Colonic mucosa (tissue), 4 donors: ENCODE data around the gene NAPA. TPM values are rescaled to one million over a fixed set of nuclear protein-coding genes. Genes with fewer than 3 reads are reported as not detected.

ENCODE experiments used
- DNase-seq: peaks from one replicate; pipeline ENCODE4 v3.0.0-alpha.2; 2020
- H3K27ac ChIP-seq: fragments of 200-600 bp; one replicate; pipeline ENCODE4 v1.8.0; 2021
- H3K27me3 ChIP-seq: fragments of 200-600 bp; one replicate; pipeline ENCODE4 v1.8.0; 2021
- H3K36me3 ChIP-seq: fragments of 200-600 bp; one replicate; pipeline ENCODE4 v1.8.0; 2021
- H3K4me1 ChIP-seq: fragments of 200-600 bp; one replicate; pipeline ENCODE4 v1.8.0; 2021; ENCODE audit warnings: mild to moderate bottlenecking
- H3K4me3 ChIP-seq: fragments of 200-600 bp; one replicate; pipeline ENCODE4 v1.8.0; 2021
- H3K9ac ChIP-seq, 2 donors: one replicate each; pipeline ENCODE4 v1.7.0; 2013; ENCODE audit warnings: control low read depth in 2 of 2, low read depth in 2 of 2, low read length in 2 of 2
- H3K9me3 ChIP-seq: fragments of 200-600 bp; one replicate; pipeline ENCODE4 v1.8.0; 2021
- CTCF ChIP-seq: fragments of 200-600 bp; IDR thresholded peaks from one replicate; pipeline ENCODE4 v1.8.0; 2022; ENCODE audit warnings: antibody characterized with exemption, mild to moderate bottlenecking
- intact Hi-C: fragments of 100-400 bp; cut with DNase I; formaldehyde crosslinking; loops from one replicate; pipeline ENCODE4 v1.14.1; 2022
- total RNA-seq, 2 donors: library from RNA; stranded (reverse); fragmentation: NEBNext Ultra II Directional in 1 of 2; extraction: Animal tissue kit (Norgen Biotek cat#: 25700) in 1 of 2; gene quantifications; one replicate each; pipeline ENCODE4 v1.2.1, GENCODE V29; 2021
- donor health status: healthy.
- donor health status: DM: no; HTN: no; CAD: no.
- donor health status: DM: no; HTN: no; CAD: no.

Gene NAPA
- total RNA-seq, 2 donors from 2014 or later: 111 to 115 TPM

DNA sequence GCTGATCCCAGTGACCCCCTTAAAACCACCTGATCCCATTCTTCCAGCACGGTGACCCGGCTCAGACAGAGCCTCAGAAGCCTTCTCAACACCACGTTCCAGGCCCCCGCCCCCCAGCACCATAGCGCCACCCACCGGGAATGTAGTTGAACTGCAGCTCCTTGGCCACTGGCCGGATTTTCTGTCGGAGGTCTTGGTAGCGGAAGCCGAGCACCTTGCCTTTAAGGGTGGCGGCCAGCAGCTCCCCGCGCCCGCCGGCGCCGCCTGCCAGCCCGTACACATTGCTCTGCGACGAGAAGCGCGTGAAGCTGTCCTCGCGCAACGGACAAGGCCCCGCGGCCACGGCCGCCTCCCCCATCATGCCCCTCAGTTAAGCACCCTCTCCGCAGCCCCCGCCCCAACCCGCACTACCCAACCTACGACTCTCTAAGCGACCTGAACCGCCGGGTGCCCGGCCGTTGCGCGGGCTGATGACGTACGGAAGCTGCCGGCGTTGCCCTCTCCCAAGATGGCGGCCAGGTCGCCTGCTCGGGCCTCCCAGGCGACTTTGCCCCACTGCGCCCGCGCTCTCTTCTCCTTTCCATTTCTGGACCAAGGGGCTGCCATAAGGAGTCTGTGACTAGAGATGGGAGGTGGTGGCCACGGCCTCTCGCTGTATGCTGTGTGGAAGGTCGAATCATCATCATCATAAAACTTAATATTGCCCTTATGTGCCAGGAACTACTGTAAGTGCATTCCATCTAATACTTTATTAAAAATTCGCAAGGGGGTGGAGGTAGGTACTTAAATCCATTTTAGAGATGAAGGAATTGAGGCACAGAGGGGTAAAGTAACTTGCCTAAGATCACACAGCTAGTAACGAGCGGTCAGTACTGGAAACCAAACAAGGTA is 30.8 kb downstream of the NAPA start, which contains the start of gene KPTN:
Gene KPTN, minus strand, starts transcription at position 420 of the 891 bp plus-strand sequence. Its CDS starts 59 bp downstream, at position 361.
- peak; percentile 84 for DNase-seq
- Histone ChIP-seq H3K9me3 (no peaks in the 10 kb centered on the region), H3K36me3 (no peaks in the 10 kb centered on the region), H3K4me3 (peak within 1 kb of the TSS; percentile 46), H3K9ac (peak within 1 kb of the TSS; percentile 78 to 81), H3K4me1 (no peaks in the 10 kb centered on the region), H3K27me3 (no peaks in the 10 kb centered on the region), H3K27ac (peak within 1 kb of the TSS; percentile 70)
- intact Hi-C loops: no loop called here
- TF ChIP-seq CTCF: peak; percentile 81

- intact Hi-C loops: no loop called here
- TF ChIP-seq CTCF: no peak
- DNase-seq: no peak
- Histone ChIP-seq H3K4me3 (no peak overlapping the region), H3K27ac (no peak overlapping the region), H3K36me3 (no peaks in the 10 kb centered on the region), H3K27me3 (no peaks in the 10 kb centered on the region), H3K9ac (no peak overlapping the region), H3K9me3 (no peaks in the 10 kb centered on the region), H3K4me1 (no peaks in the 10 kb centered on the region)
Observed at GRCh38 chr19:47483200-47483599, 31.7 kb downstream of the NAPA start.

GRCh38 chr19:47481460-47482052 is 33.3 kb downstream of the NAPA start:
- Histone ChIP-seq H3K9ac (no peak overlapping the region), H3K27me3 (no peaks in the 10 kb centered on the region), H3K9me3 (no peaks in the 10 kb centered on the region), H3K27ac (no peak overlapping the region), H3K4me3 (no peak overlapping the region), H3K36me3 (no peaks in the 10 kb centered on the region), H3K4me1 (no peaks in the 10 kb centered on the region)
- no peak for DNase-seq
- TF ChIP-seq CTCF: no peak
- intact Hi-C loops: no loop called here

DNA sequence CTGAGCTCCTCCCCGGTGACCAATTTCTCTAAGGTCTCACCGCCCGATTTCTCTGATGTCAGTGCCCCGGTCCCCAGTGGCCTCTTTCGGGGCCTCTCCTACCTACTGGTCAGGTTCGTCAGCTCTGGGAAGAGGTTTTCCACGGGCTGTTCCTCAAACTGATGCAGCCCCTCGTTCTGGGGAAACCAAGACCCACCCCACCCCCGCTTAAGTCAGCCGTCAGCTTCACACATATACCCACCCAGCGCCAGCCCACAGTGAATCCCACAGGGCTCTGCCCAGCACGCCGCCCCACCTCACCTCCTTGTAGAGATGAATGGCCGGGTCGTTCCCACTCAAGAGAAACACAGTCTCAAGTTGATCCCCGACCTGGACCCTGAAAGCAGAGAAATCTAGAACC is 34.2 kb downstream of the NAPA start:
- Histone ChIP-seq H3K27ac (no peak overlapping the region), H3K36me3 (no peaks in the 10 kb centered on the region), H3K4me1 (no peaks in the 10 kb centered on the region), H3K9me3 (no peaks in the 10 kb centered on the region), H3K9ac (no peak overlapping the region), H3K27me3 (no peaks in the 10 kb centered on the region), H3K4me3 (no peak overlapping the region)
- no peak for DNase-seq
- intact Hi-C loops: no loop called here
- TF ChIP-seq CTCF: no peak

- no peak overlapping the region for H3K27ac ChIP-seq
- TF ChIP-seq CTCF: no peak
- DNase-seq: peak; percentile 47
- no peaks in the 10 kb centered on the region for H3K36me3 ChIP-seq
- no peaks in the 10 kb centered on the region for H3K4me1 ChIP-seq
- no peak overlapping the region for H3K9ac ChIP-seq
- intact Hi-C loops: no loop called here
- H3K27me3 ChIP-seq: no peaks in the 10 kb centered on the region
- H3K9me3 ChIP-seq: no peaks in the 10 kb centered on the region
- H3K4me3 ChIP-seq: no peak overlapping the region
Observed at GRCh38 chr19:47479701-47480503, 35.0 kb downstream of the NAPA start.
